GM23248 (cell line): ENCODE results near the gene SEMA6B.

Experiments used
- EZH2 ChIP-seq: fragments of 200-600 bp; sonication (generic); IDR thresholded peaks from 2 replicates; pipeline ENCODE4 v1.6.1; 2018; ENCODE audit warnings: antibody characterized with exemption, mild to moderate bottlenecking; ENCODE audit not compliant: insufficient read depth, poor library complexity, severe bottlenecking
- EZH2phosphoT487 ChIP-seq: fragments of 200-600 bp; sonication (generic); IDR thresholded peaks from 2 replicates; pipeline ENCODE4 v1.6.1; 2018; ENCODE audit warnings: antibody characterized with exemption, moderate library complexity, mild to moderate bottlenecking, low read depth; ENCODE audit not compliant: insufficient read depth

DNA sequence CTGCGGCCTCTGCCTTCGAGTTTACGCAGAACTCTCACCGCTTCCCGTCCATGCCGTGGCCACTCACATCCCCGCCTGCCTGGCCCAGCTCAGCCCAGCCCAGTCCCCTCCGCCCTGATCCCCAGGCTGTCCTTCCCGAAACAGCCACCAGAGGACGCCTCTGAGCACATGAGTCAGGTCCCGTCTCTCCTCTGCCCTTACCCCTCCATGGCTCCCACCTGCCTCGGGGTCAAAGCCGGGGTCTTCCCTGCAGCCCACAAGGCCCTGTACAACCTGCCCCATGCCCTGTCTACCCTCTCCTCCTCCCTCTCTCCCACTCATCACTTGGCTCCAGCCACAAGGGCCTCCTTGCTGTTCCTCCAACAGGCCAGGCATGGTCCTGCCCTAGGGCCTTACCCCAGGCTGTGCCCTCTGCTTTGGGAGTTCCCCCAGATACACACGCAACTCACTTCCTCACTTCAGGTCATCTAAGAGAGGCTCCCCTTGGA lies 8.1 kb upstream of the SEMA6B start:
- TF ChIP-seq EZH2: no peak
- TF ChIP-seq EZH2phosphoT487: no peak
